DMS114 treated with DMSO at 0.1 percent for 48 hours (cell line): Measurements from ENCODE around the gene QSER1.
A peak's percentile ranks its signal among the peaks of the same experiment; 100 is the strongest.

Experiments used
- DNase-seq: peaks from one replicate; lab custom pipeline; 2025; ENCODE audit not compliant: unreplicated experiment; lab: John Stamatoyannopoulos, UW

Gene QSER1

DNA sequence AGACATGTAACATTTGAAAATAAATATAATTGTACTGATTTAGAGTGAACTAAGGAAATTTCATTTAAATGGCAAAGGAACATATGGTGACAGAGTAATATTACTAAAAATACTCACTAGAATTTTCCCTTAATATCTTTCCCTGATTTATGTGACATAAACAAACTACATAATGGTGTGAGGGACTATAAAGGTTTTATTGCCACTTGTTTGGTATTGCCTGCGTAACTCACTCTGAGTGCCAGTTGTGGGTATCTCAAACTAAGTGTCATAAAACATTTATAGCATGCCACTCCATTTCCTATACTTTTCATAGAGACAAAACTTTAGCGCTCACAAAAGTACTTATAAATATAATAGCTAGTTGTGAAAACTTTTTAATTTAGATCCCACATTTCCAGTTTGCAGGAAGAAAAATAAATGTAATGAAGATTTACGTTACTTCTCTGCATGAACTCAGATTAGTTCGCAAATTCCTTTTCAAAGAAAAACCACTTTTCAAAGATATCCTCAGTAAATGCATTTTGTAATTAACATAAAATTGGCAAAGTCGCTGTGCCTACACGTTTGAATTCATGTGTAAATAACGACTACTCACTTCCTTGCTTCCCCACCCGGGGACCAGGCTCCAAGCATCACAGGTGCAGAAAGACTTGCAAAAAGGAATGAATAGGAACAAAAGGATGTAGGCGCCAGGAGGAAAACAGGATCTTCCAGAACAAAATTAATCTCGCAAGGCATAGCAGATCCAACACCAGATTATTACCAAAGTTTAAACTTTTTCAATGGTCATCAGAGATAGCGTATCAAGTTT lies 1.6 kb upstream of the QSER1 start:
- no peak for DNase-seq

DNA sequence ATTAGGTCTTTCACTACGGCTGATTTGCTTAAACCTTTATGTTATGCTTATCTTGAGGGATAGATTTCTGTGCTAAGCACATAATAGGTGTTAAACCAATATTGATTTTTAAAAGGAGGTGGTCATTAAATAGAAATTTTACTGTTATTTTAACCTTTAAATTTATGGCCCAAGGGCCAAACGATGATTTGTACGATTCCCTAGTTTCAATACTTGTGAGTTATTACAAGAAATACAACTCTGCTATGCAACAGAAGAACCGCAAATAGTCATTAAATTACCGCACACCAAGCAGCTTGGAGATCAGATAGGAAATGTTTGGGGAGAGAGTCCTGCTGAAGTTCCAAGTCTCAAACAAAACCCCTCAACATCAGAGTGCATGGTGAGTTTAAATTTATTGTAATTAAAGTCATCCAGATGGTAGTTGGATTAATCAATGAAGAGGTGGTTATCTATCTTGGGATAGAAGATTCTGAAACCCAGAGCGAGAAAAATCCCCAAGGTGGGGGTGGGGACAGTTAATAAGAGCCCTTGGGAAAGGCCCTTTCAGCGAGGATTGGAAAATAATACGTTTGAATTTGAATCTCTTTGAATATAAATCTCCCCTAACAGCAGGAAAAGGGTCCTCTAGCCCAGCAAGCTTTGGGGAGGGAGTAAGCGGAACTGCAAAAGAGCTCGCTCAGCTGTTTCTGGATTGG lies 805 bp upstream of the QSER1 start:
- DNase-seq, result no peak

DNA sequence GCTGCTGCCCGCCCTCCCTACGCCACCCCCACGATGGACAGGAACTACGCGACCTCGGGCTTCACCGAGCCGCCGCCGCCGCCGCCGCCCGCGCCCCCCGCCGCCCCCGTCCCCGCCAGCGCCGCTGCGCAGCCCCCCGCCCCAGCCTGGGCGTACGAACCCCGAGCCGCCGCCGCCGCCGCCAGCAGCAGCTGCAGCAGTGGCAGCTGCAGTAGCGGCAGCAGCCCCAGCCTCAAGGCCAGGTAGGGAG lies 407 bp downstream of the QSER1 start:
- no peak for DNase-seq

DNA sequence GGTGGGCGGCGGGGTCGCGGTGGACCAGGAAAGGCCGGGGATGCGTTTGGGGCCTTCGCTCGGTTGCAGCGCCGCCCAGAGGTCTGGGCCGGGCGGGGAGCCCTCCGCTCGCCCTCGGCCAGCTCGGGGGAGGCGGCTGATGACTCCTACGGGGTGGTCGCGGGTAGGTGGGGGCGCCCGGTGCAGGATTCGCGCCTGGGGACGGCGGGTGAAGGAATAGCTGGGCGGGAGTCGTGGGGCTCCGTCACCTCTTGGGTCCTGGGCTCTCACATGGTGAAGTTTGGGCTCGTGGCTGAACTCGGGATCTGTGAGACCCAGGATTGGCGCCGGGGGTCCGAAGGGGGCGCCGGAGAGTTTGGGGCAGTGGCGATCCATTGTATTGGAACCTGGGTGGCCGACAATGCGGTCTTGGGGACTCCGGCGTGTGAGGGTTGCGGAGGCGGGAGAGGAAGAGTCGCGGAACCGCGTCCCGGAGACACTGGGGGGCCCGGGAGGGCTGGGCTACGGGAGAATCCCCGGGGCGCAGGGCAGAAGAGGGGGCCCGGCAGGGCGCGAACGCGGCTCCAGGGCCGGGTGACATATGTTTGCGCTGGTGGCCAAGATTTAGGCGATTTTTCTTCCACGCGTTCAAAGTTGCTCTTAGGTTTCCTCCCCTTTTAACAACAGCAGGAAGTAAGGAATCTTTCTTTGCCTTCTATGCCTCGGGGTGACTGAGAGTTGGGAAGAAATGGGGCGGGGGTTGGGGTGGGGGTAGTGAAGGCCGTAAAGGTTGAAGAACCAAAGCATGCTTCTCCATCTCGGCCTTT lies 935 bp downstream of the QSER1 start:
- no peak for DNase-seq

DNA sequence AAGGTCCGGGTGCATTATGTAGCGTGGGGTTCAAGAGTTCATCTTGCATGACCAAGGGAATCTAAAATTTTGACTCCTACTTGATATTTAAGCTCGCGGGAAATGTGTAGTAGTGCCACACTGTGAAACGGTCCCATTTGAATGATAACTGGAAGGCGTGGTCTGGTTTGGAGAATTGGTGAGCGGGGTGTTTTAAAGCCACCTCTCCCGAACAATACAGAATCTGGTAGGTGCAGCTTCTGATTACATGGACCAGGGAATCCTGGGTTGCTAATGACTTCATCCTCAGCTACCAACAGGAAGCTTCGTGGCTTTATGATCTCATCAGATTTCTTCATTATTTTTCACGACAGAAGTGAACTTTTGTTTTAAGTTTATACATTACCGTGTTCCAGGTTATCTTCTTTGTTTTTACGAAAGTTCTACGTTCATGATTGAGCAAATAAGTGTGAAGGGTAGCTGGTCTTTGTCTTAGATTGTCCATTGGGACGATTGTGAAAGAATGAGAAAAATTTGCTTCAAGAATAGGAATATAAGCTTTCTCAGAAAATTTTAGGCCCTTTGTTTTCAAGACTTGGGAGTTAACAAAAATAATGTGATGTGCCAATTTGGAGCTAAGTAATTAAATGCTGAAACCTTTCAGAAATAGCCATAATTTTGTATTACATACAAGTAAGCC lies 1.7 kb downstream of the QSER1 start:
- DNase-seq, result peak; percentile 45

DNA sequence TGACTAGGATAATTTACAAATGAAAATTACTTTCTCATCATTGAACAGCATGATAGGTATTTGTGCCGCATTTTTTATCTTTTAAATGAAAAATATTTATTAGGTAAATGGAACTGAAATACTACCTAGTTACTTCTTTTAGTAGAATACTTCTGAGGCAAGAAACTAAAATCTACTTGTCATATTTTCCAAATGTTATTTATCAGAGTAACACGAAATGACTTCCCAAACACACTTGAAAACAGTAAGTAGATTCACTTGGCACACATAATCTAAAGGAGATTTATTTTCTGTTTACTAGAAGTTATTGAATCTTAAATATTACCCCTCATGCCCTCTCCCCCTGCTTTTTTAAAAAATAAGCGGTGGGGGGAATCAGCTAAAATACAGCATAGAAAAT lies 2.3 kb downstream of the QSER1 start:
- DNase-seq, result no peak

DNA sequence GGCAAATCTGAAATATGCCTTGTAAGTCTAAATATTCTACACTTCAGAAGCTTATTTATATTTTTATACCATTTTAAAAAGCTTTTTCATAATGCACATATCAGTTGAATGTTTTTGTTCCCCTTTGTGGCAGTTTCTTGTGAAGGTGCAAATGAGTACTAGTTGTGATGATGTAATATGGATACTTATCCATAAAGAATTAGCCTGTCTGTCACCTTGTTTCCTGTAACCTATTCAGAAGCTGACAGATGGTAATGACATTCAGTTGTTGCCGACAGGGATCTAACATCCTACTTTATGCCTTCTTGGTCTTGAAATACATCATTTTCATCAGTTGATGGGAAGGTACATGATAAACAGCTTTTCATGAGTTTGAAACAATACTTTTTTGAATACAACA lies 2.9 kb downstream of the QSER1 start:
- no peak for DNase-seq

DNA sequence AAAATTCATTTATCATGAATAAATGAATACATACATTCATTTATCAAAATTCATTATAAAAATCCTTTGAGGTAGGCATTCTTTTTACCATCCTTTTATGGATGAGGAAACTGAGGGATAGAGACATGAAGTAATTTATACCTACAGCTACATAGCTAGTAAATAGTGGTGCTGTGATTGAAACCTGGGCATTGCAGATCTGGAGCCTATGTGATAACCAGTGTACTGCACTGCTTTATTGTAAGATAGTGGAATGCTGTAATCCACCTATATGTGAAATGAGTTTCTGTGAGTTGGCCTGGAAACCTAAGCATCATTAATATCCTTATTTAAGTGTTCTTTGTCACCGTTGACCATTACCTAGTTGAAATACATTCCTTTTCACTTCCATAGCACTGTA lies 4.5 kb downstream of the QSER1 start:
- DNase-seq, result no peak

DNA sequence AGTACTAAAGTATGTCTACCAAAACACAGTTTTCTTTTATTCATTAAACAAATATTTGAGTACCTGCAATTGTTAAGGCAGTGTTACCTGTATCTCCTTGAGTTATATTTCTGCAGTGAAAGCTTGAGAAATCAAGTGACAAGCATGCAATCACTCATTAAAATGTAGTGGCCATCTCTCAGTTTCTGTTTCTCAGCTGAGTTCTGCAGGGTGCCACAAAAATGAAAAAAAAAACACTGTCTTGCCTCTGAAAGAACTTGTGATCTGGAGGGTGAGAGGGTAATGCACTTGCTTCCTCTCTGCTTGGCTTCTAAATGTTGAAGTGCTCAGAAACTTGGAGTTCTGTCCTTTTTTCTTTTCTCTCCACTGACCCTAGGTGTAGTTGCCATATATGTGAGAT lies 6.8 kb downstream of the QSER1 start:
- no peak for DNase-seq

DNA sequence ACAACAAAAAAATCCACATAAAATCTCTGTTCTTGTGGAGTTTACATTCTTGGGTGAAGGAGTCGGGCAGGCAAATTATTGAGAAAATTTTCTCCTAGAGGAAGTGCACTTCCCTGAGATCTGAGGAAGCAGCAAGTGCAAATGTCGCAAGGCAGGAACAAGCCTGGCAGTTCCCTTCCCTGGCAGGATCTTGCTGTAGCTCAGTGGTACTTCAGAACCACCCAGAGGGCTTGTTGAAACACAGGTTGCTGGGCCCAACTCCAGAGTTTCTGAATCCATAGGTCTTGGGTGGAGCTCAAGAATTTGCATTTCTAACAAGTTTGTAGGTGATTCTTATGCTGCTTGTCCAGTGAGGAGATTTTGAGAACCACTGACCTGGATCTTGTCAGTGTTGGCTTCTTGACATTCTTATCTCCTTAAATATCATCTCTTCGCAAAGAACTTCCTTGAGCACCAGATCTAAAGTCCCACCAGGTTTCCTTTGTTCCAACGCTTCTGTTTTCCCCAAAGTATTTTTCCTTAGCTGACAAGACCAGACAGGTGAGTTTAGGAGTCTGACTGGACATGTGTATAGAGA lies 9.6 kb downstream of the QSER1 start:
- no peak for DNase-seq

DNA sequence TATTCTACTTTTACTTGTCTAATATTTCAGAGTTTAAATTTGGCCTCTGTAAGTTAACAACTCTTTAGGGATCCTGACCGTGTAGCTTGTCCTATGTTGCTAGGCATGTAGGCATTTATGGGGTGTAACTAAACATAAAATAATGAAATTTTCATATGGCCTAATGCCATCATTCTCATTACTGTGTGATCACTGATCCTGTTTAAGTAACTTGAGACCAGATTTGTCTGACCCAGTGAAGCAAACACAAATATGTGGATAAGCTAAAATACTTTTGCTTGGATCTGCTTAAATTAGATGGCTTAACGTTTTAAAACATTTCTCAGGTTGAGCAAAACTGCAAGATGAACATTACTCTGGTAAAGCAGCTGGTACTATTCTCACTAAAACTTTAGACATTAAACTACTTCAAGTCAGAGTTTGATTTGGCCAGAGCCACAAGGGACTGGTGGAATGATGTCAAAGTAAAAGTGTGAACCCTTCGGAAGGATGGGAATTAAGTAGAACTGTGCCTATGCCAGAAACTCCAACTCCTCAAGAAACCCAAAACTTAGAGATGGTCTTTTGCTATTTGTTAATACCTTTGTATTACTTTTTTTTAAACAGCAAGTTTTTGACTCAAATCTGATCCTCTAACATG lies 12.5 kb downstream of the QSER1 start:
- no peak for DNase-seq

DNA sequence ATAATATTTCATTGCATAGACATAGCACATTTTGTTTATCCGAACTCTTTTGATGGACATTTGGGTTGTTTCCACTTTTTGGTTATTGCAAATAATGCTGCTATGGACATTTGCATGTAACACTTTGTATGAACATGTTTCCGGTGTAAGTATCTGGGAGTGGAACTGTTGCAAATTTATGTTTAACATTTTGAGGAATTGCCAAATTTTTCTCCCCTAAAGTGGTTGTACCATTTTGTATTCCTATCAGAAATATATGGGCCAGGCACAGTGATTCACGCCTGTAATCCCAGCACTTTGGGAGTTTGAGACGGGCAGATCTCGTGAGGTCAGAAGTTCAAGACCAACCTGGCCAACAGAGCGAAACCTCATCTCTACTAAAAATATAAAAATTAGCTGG lies 16.0 kb downstream of the QSER1 start:
- no peak for DNase-seq

DNA sequence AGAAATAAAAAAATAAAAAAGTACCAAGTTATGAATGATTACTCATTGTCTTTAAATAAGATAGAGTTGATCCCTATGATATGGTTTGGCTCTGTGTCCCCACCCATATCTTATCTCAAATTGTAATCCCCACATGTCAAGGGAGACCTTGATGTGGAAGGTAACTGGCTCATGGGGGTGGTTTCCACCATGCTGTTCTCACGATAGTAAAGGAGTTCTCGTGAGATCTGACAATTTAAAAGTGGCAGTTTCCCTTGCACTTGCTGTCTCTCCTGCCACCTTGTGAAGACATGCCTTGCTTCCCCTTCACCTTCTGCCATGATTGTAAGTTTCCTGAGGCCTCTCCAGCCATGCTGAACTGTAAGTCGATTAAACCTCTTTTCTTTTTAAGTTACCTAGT lies 18.8 kb downstream of the QSER1 start:
- DNase-seq, result no peak

DNA sequence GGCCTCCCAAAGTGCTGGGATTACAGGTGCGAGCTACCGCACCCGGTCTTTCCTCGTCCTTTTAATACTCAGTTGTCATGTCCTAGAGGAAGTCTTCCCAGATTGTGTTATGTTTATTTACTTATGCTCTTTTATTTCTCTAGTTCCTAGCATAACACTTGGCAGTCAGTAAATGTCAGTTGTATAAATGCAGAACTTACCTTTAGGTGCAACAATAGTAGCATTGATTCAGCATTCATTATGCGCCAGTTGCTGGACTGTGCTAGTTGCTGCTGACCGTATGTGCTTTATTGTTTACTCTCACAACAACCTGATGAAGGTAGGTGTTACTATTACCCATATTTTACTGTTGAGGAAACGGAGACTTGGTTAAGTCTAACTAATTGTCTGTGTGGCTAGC lies 20.8 kb downstream of the QSER1 start:
- DNase-seq, result no peak

DNA sequence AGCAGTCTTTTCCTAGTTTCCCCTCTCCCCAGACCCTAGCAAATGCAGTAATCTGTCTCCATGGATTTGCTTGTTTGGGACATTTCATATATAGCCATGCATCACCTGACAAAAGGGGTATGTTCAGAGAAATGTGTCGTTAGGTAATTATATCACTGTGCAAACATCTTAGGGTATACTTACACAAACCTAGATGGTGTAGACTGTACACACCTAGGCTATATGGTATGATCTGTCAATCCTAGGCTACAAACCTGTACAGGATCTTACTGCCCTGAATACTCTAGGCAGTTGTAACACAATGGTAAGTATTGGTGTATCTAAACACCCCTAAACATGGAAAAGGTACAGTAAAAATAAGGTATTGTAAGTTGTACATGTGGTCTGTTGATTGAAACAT lies 23.8 kb downstream of the QSER1 start:
- no peak for DNase-seq

DNA sequence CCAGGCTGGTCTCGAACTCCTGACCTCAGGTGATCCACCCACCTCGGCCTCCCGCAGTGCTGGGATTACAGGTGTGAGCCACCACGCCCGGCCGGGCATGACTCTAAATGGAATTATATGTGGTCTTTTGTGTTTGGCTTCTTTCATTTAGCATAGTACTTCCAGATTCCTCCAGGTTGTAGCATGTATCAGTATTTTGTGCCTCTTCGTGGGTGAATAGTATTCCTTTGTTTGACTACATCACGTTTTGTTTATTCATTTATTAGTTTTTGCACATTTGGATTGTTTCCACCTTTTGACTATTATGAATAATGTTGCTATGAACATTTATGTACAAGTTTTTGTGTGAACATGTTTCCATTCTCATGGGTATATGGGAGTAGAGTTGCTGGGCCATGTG lies 24.4 kb downstream of the QSER1 start:
- DNase-seq, result no peak

DNA sequence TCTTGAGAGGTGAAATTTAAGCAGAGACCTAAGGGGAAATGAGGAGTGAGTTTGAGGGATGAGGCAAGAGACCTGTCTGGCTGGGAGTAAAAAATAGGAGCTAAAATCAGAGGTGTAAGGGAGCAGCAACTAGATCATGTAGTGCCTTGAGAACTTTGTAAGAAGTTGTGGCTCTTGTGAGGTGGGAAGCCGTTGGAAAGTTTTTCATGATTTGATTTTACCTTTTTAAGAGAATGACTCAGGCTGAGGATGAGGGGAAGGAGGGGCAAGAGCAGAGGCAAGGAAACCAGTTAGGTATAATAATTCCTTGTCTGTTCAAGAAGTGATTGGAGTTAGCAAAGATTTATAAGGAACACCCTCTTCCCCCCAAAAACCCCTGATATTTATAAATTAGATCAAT lies 25.8 kb downstream of the QSER1 start:
- DNase-seq, result no peak

DNA sequence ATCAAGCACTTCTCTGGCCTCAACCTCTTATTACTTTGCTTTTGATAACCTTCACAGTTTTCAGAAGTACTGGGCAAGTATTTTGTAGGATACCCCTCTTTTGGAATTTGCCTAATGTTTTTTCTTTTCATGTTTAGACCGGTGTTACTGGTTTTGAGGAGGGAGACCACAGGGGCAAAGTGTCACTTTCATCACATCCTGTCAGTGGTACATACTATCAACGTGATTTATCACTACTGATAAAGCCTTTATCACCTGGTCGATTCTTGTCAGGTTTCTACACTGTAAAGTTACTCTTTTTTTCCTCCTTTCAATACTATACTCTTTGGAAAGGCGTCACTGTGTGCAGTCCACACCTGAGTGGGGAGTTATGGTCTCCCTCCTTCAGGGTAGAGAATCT lies 26.7 kb downstream of the QSER1 start:
- no peak for DNase-seq

DNA sequence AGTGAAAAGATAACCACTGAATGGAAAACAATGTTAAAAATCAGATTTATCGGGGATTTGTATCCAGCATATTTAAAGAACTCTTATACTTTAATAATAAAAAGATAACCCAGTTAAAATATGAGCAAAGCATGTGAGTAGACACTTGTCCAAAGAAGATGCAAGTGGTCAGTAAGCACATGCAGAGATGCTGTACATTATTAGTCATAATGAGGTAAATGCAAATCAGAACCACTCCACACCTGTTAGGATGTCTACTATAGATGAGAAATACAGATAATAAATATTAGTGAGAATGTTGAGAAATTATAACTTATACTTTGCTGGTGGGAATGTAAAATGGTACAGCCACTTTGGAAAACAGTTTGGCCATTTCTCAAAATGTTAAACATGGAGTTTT lies 28.0 kb downstream of the QSER1 start:
- DNase-seq, result no peak

DNA sequence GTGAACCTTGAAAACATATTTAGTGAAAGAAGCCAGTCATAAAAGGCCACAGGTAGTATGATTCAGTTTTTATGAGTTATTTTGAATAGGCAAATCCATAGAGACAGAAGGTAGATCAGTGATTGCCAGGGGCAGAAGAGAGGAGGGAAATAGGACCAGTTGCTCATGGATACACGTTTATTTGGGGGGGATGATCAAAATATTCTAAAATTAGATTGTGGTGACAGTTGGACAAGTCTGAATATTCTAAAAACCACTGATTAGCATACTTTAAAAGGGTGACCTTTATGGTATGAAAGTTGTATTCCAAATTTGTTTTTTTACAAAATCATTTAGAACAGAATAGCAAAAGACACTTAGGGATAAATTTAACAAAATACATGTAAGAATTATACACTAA lies 28.6 kb downstream of the QSER1 start:
- no peak for DNase-seq

DNA sequence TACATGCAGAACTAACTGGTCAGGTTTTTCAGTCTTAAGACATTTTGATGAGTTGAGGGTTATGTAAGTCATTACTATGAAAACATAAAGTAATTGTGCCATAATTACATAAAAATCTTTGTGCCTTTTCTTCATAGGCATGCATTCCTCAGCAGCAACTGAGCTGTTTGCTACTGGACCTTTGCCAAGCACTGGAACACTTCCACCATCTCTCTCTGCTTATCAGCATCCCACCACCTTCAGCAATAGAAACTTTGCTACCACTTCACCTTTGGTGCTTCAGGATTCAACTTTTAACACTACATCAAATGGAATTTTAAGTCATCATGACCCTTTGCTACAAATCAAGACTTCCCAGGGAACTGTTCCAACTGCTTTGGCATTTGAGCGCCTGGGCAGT lies 39.0 kb downstream of the QSER1 start:
- DNase-seq, result no peak
